Measurements from ENCODE around the gene DRGX. TPM values are rescaled to one million over a fixed set of nuclear protein-coding genes. Genes with fewer than 3 reads are reported as not detected.

Gene DRGX
- total RNA-seq = not detected in 2 replicates

DNA sequence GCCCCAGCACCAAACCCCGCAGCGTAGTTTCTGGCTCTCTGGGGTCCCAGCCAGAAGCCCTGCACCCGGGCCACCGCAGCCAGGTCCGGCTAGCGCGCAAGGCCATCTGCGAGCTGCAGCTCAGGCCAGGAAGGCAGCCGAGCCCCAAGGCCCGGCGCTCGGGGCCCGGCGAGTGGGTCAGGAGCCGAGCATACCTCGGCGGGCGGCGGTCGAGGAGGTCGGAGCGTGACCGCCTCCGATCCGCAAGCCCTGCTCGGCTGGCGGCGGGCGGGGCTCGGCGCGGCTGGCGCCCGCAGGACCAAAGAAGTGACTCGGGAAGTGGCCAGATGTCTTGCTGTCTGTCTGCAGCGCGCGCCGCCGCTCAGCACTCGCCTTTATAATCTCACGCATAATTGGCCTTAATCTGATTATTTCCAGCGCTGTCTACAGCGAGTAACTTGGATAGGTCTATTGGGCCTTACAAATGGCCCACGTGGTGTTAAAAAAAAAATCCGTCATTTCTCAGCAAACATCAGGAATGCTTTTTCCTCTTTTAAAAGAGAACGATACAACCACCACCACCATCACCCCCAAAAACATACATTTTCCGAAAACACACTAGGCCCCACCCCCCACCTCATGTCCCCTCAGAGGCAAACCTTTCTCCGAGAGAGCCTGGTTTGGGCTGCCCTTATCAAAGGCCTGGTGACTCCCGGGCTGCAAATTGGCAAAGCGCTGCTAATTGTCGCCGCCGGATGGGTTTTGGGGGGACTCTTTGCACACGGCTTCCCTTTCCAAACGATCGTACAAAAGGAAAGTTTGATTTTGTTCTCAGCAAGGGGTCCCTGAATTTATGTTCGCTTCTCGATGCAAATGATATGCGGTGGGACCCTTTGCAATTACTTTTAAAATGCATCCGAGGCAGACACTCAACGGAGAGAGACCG lies at the start of gene DRGX:
DRGX (minus strand) TSS at position 349 of the 925 bp plus-strand sequence. CDS start 649 bp downstream, outside the sequence.

Other genes with a start within 250 kb of the DRGX start
- 4.6 and 24.1 TPM in 2 replicates for gene TMEM273, start 207.7 kb downstream of the DRGX start, total RNA-seq
- gene C10orf71, start 96.9 kb downstream of the DRGX start, total RNA-seq = not detected in 2 replicates
- gene ERCC6, start 143.0 kb upstream of the DRGX start, total RNA-seq = 34.2 and 39.8 TPM in 2 replicates
- gene SLC18A3, start 214.2 kb upstream of the DRGX start, total RNA-seq = not detected in 2 replicates
- not detected in 2 replicates for gene CHAT, start 217.9 kb upstream of the DRGX start, total RNA-seq

Measured in vein endothelial cell (primary cell).